ENCODE data around the gene FBXW8.

The FBXW8 gene

GRCh38 chr12:116955382-116956021 is 44.8 kb downstream of the FBXW8 start (continued):
- TF ChIP-seq ZNF398 (tag by site-specific recombination; IDR thresholded peaks at IDR 0.05) (no peak), PRDM4 (tag by site-specific recombination; IDR thresholded peaks at IDR 0.05) (peak; percentile 62), ZNF335 (tag by site-specific recombination; conservative IDR thresholded peaks at IDR 0.05) (no peak), ZBTB21 (tag by site-specific recombination; IDR thresholded peaks at IDR 0.05) (peak; percentile 87)

- Histone ChIP-seq H3K4me1 (ENCODE audit: control insufficient read depth, insufficient read depth, low read length) (peaks cover 12% of the 10 kb centered on the region), H3K4me3 (ENCODE audit: low read depth, low read length) (no peak overlapping the region), H3K36me3 (ENCODE audit: control insufficient read depth in 2 of 2, insufficient read depth in 1 of 2, low read length in 2 of 2) (no peaks in the 10 kb centered on the region), H3K27ac (ENCODE audit: extremely low read depth, low read depth, low read length) (no peak overlapping the region), H3K9me3 (ENCODE audit: control insufficient read depth, insufficient read depth, low read depth, low read length) (no peaks in the 10 kb centered on the region)
- CTCF ChIA-PET = no interaction called here
- POLR2A ChIA-PET = no interaction called here
- TF ChIP-seq ZNF561 (tag by site-specific recombination; IDR thresholded peaks at IDR 0.05; ENCODE audit: borderline replicate concordance) (peak; percentile 98), TRIM28 (IDR thresholded peaks at IDR 0.05; ENCODE audit: borderline replicate concordance, low read length) (peak; percentile 54; the same call in 1 of the 2 replicates), ZNF629 (tag by site-specific recombination; IDR thresholded peaks at IDR 0.05) (peak; percentile 61; the same call in 1 of the 2 replicates), ZNF513 (tag by site-specific recombination; IDR thresholded peaks at IDR 0.05) (no peak), CTCF (tag by site-specific recombination; IDR thresholded peaks at IDR 0.05) (no peak), ZNF580 (tag by site-specific recombination; IDR thresholded peaks at IDR 0.05) (peak; percentile 57; the same call in 1 of the 2 replicates), ZFP41 (tag by site-specific recombination; IDR thresholded peaks at IDR 0.05; ENCODE audit: borderline replicate concordance) (no peak), ZNF341 (tag by site-specific recombination; IDR thresholded peaks at IDR 0.05; ENCODE audit: low read depth) (peak; percentile 65), ZSCAN16 (tag by site-specific recombination; IDR thresholded peaks at IDR 0.05) (peak; percentile 100), YY2 (tag by site-specific recombination; IDR thresholded peaks at IDR 0.05) (no peak), FEZF1 (tag by site-specific recombination; IDR thresholded peaks at IDR 0.05) (peak; percentile 36; the same call in 1 of the 2 replicates), ZNF610 (tag by site-specific recombination; IDR thresholded peaks at IDR 0.05; ENCODE audit: borderline replicate concordance) (no peak), ZBTB48 (tag by site-specific recombination; IDR thresholded peaks at IDR 0.05) (0 out of 2 replicates have a peak, but pooled peaks have one; percentile 19), KLF1 (tag by site-specific recombination; IDR thresholded peaks at IDR 0.05) (peak; percentile 63), ZNF600 (tag by site-specific recombination; IDR thresholded peaks at IDR 0.05) (peak; percentile 100), SCRT1 (tag by site-specific recombination; IDR thresholded peaks at IDR 0.05; ENCODE audit: borderline replicate concordance) (peak; percentile 79), GFI1B (tag by site-specific recombination; IDR thresholded peaks at IDR 0.05) (no peak), ZNF274 (IDR thresholded peaks at IDR 0.05; ENCODE audit: low read length) (no peak), ZNF274 (tag by site-specific recombination; IDR thresholded peaks at IDR 0.05; ENCODE audit: borderline replicate concordance) (no peak), BCL11A (tag by site-specific recombination; IDR thresholded peaks at IDR 0.05; ENCODE audit: low read depth) (no peak), ZNF624 (tag by site-specific recombination; IDR thresholded peaks at IDR 0.05) (no peak), KLF17 (tag by site-specific recombination; IDR thresholded peaks at IDR 0.05) (peak; percentile 80), ZBTB20 (tag by site-specific recombination; IDR thresholded peaks at IDR 0.05) (no peak)
These were observed 47.9 kb downstream of the FBXW8 start for GRCh38 chr12:116958402-116959197.
